SJCRH30 (cell line): ENCODE data around the gene EYA3. TPM values are rescaled to one million over a fixed set of nuclear protein-coding genes. Genes with fewer than 3 reads are reported as not detected.

ENCODE experiments used
- DNase-seq, 2 experiments: peaks; one replicate each; pipeline ENCODE4 v3.0.0-alpha.2; 2015 to 2020
- H3K27ac ChIP-seq: fragments of 250-450 bp; sonication (Bioruptor Pico); 2 replicates; pipeline ENCODE4 v1.5.1; 2020; ENCODE audit warnings: mild to moderate bottlenecking, moderate library complexity
- H3K27me3 ChIP-seq: fragments of 250-450 bp; sonication (Bioruptor Pico); 2 replicates; pipeline ENCODE4 v1.5.1; 2020; ENCODE audit warnings: mild to moderate bottlenecking, moderate library complexity
- H3K36me3 ChIP-seq: fragments of 250-450 bp; sonication (Bioruptor Pico); 2 replicates; pipeline ENCODE4 v1.5.1; 2020; ENCODE audit warnings: mild to moderate bottlenecking, moderate library complexity
- H3K4me1 ChIP-seq: fragments of 250-450 bp; sonication (Bioruptor Pico); 2 replicates; pipeline ENCODE4 v1.5.1; 2020; ENCODE audit warnings: mild to moderate bottlenecking, moderate library complexity
- H3K4me3 ChIP-seq: fragments of 250-450 bp; sonication (Bioruptor Pico); 2 replicates; pipeline ENCODE4 v1.5.1; 2020; ENCODE audit warnings: mild to moderate bottlenecking, moderate library complexity
- H3K9me3 ChIP-seq: fragments of 250-450 bp; sonication (Bioruptor Pico); replicated peaks from 2 replicates; pipeline ENCODE4 v1.5.1; 2020; ENCODE audit warnings: mild to moderate bottlenecking, moderate library complexity
- total RNA-seq: library from RNA; depleted of rRNA; stranded (reverse); fragments of >200 nt; shearing (Covaris generic); gene quantifications from 2 replicates; pipeline ENCODE4 v1.2.3, GENCODE V29; 2014

The EYA3 gene
- total RNA-seq, 1 experiment from 2014 or later, result 40.0 TPM

DNA sequence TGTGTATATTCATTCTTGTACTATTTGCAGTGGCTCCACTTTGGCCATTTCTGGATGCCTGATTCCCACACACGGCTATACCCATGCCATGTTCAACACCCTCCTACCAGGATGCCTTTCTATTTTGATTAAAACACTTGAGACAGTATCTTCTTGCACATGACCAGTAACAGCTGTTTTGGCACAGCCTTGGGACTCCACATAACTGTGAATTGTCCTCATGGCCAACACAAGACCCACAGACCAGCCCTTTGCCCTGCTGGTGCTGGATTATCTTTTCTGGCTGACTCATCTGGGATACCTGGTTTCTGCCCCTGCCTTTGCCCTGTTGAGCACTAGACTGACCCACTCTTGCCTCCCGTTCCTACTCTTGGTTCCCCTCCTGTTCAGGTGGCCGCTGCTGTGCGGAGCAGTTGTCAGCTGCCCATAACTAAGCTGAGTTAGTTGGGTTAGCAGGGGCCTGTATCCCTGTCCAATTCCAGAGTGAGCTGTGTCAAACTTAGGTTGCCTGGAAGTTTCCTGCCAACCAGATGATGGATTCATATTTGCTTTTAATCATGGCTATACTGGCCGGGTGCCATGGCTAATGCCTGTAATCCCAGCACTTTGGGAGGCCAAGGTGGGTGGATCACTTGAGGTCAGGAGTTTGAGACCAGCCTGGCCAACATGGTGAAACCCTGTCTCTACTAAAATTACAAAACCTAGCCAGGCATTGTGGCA, 10.8 kb upstream of the EYA3 start:
- no peaks in the 10 kb centered on the region for H3K9me3 ChIP-seq
- H3K27ac ChIP-seq, result no peak overlapping the region; the same call in 1 of the 2 replicates
- H3K36me3 ChIP-seq, result no peaks in the 10 kb centered on the region
- peaks cover 12% of the 10 kb centered on the region for H3K4me1 ChIP-seq
- H3K4me3 ChIP-seq, result no peak overlapping the region
- no peaks in the 10 kb centered on the region for H3K27me3 ChIP-seq
- peak; percentile 52 to 59 for DNase-seq

GRCh38 chr1:28097100-28097472, 8.7 kb upstream of the EYA3 start:
- DNase-seq, result no peak
- H3K27me3 ChIP-seq, result no peaks in the 10 kb centered on the region

GRCh38 chr1:28096210-28097099, 8.0 kb upstream of the EYA3 start:
- no peaks in the 10 kb centered on the region for H3K36me3 ChIP-seq
- H3K4me3 ChIP-seq, result no peak overlapping the region
- no peaks in the 10 kb centered on the region for H3K27me3 ChIP-seq
- H3K9me3 ChIP-seq, result no peaks in the 10 kb centered on the region
- no peak for DNase-seq
- H3K4me1 ChIP-seq, result peaks cover 12% of the 10 kb centered on the region
- no peak overlapping the region for H3K27ac ChIP-seq

More at GRCh38 chr1:28097100-28097472, 8.7 kb upstream of the EYA3 start:
- peaks cover 12% of the 10 kb centered on the region for H3K4me1 ChIP-seq
- no peaks in the 10 kb centered on the region for H3K36me3 ChIP-seq
- no peak overlapping the region for H3K27ac ChIP-seq
- H3K4me3 ChIP-seq, result no peak overlapping the region
- H3K9me3 ChIP-seq, result no peaks in the 10 kb centered on the region

DNA sequence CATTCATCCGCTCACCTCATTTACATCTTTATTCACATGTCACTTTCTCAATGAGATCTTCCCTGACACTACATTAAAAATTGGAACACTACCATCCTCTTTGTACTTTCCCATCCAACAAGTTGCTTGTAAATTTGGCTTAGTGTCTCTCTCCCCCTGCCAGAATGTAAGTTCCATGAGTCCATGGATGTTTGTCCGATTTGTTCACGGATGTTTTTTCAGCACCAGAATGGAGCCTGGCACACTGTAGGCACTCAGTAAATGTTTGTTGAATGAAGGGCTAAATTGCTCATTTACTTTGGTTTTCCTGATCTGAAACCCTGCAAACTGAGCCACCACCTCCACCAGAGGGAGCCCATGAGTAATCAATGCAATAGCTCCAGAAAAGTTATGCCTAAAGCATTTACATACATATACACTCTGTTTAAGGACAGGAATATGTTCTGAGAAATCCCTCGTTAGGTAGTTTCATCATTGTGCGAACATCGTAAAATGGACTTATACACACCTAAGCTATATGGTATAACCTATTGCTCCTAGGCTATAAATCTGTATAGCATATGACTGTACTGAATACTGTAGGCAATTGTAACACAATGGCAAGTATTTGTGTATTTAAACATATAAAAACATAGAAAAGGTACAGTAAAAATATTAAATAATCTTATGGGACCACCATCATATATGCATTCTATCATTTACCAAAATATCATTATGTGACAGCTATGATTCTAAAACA, 2.8 kb upstream of the EYA3 start:
- no peaks in the 10 kb centered on the region for H3K27me3 ChIP-seq
- no peaks in the 10 kb centered on the region for H3K36me3 ChIP-seq
- peak; percentile 64 to 88 for DNase-seq
- no peak overlapping the region for H3K27ac ChIP-seq
- no peaks in the 10 kb centered on the region for H3K9me3 ChIP-seq
- peaks cover 5% of the 10 kb centered on the region; the same call in 1 of the 2 replicates for H3K4me1 ChIP-seq
- H3K4me3 ChIP-seq, result no peak overlapping the region

GRCh38 chr1:28087614-28088167, 719 bp downstream of the EYA3 start:
- DNase-seq, result peak; percentile 14 to 47

GRCh38 chr1:28086651-28087050, 1.8 kb downstream of the EYA3 start:
- peaks cover 5% of the 10 kb centered on the region; the same call in 1 of the 2 replicates for H3K4me1 ChIP-seq

More at GRCh38 chr1:28087614-28088167, 719 bp downstream of the EYA3 start:
- Histone ChIP-seq H3K9me3 (no peaks in the 10 kb centered on the region), H3K27ac (peak overlapping the region; percentile 66), H3K4me1 (peaks cover 5% of the 10 kb centered on the region; the same call in 1 of the 2 replicates), H3K27me3 (no peaks in the 10 kb centered on the region), H3K36me3 (0 out of 2 replicates have a peak, but pooled peaks cover 2% of the 10 kb centered on the region), H3K4me3 (peak overlapping the region; percentile 75)

DNA sequence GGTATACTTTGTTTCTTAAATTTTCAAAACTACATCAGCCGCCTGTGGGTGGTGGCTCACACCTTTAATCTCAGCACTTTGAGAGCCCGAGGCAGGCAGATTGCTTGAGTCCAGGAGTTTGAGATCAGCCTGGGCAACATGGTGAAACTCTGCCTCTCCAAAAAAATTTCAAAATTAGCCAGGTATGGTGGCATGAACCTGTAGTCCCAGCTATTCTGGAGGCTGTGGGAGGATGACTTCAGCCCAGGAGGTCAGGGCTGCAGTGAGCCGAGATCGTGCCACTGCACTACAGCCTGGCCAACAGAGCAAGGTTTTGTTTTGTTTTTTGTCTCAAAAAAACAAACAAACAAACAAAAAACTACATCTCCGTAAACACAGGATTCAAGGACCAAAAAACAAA, 3.3 kb downstream of the EYA3 start:
- DNase-seq, result no peak
- Histone ChIP-seq H3K4me3 (no peak overlapping the region), H3K27ac (no peak overlapping the region), H3K4me1 (peaks cover 5% of the 10 kb centered on the region; the same call in 1 of the 2 replicates), H3K36me3 (0 out of 2 replicates have a peak, but pooled peaks cover 2% of the 10 kb centered on the region), H3K9me3 (no peaks in the 10 kb centered on the region), H3K27me3 (no peaks in the 10 kb centered on the region)

More at GRCh38 chr1:28086651-28087050, 1.8 kb downstream of the EYA3 start:
- Histone ChIP-seq H3K4me3 (no peak overlapping the region), H3K36me3 (0 out of 2 replicates have a peak, but pooled peaks cover 2% of the 10 kb centered on the region), H3K9me3 (no peaks in the 10 kb centered on the region), H3K27ac (no peak overlapping the region), H3K27me3 (no peaks in the 10 kb centered on the region)
- no peak for DNase-seq

DNA sequence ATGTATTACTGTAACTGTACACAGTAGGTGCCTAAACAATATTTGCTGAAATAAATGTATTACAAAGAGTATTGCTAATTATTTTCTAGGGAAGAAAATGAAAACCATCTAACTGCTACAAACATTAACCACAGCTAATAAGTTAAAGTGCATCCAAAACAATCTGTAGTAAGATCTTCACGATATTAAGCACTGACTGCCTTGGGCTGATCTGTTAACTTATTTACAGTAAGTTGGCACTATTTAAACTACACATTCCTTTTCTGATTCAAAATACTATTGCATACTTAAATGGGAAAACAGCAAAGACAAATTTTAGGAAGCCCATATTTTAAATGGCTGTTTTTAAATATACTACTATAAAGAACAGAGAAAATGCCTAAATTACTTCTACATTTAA, 4.5 kb downstream of the EYA3 start:
- Histone ChIP-seq H3K4me1 (peaks cover 5% of the 10 kb centered on the region; the same call in 1 of the 2 replicates), H3K36me3 (0 out of 2 replicates have a peak, but pooled peaks cover 4% of the 10 kb centered on the region), H3K9me3 (no peaks in the 10 kb centered on the region), H3K27me3 (no peaks in the 10 kb centered on the region), H3K4me3 (no peak overlapping the region), H3K27ac (no peak overlapping the region)
- DNase-seq, result no peak

- H3K27ac ChIP-seq, result no peak overlapping the region
Measured at GRCh38 chr1:28078680-28079626, 9.5 kb downstream of the EYA3 start.

DNA sequence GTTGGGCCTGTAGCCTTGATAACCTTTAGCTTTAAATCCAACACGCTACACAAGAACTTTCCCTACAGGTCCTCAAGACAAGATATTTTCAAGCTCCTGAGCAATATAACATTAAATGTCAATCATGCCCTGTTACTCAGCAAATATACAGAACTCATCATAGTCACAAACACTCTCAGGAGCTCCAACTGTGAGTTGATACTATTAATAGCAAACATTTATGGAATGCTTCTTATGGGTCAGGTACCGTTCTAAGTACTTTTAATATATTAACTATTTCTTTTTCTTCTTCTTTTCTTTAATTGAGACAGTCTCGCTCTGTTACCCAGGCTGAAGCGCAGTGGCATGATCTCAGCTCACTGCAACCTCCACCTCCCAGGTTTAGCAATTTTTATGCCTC, 10.1 kb downstream of the EYA3 start:
- no peaks in the 10 kb centered on the region for H3K4me1 ChIP-seq
- no peaks in the 10 kb centered on the region for H3K27me3 ChIP-seq
- DNase-seq, result no peak
- H3K36me3 ChIP-seq, result peaks cover 6% of the 10 kb centered on the region
- no peaks in the 10 kb centered on the region for H3K9me3 ChIP-seq
- no peak overlapping the region for H3K27ac ChIP-seq
- no peak overlapping the region for H3K4me3 ChIP-seq

More at GRCh38 chr1:28078680-28079626, 9.5 kb downstream of the EYA3 start:
- peak in 1 of 2 experiments; percentile 54 for DNase-seq
- peaks cover 4% of the 10 kb centered on the region for H3K36me3 ChIP-seq
- no peaks in the 10 kb centered on the region for H3K27me3 ChIP-seq
- H3K4me3 ChIP-seq, result no peak overlapping the region
- no peaks in the 10 kb centered on the region for H3K4me1 ChIP-seq
- H3K9me3 ChIP-seq, result no peaks in the 10 kb centered on the region

GRCh38 chr1:28074892-28075511, 13.4 kb downstream of the EYA3 start:
- Histone ChIP-seq H3K27ac (no peak overlapping the region), H3K9me3 (no peaks in the 10 kb centered on the region)

GRCh38 chr1:28073867-28074266, 14.5 kb downstream of the EYA3 start:
- no peaks in the 10 kb centered on the region for H3K9me3 ChIP-seq
- no peaks in the 10 kb centered on the region for H3K4me1 ChIP-seq
- no peak overlapping the region for H3K27ac ChIP-seq
- no peak overlapping the region for H3K4me3 ChIP-seq
- no peak for DNase-seq
- peaks cover 6% of the 10 kb centered on the region for H3K36me3 ChIP-seq
- H3K27me3 ChIP-seq, result no peaks in the 10 kb centered on the region

More at GRCh38 chr1:28074892-28075511, 13.4 kb downstream of the EYA3 start:
- no peak for DNase-seq
- Histone ChIP-seq H3K36me3 (peaks cover 6% of the 10 kb centered on the region), H3K27me3 (no peaks in the 10 kb centered on the region), H3K4me3 (no peak overlapping the region), H3K4me1 (no peaks in the 10 kb centered on the region)

GRCh38 chr1:28071813-28072212, 16.6 kb downstream of the EYA3 start:
- Histone ChIP-seq H3K36me3 (peaks cover 6% of the 10 kb centered on the region), H3K4me3 (no peak overlapping the region), H3K4me1 (peaks cover 1% of the 10 kb centered on the region; the same call in 1 of the 2 replicates), H3K9me3 (no peaks in the 10 kb centered on the region), H3K27me3 (no peaks in the 10 kb centered on the region), H3K27ac (no peak overlapping the region)
- no peak for DNase-seq
